Endothelial cell of umbilical vein (primary cell): ENCODE measurements around the gene CDCA3.

Experiments used
- CTCF ChIP-seq, 2 donors: IDR thresholded peaks; 1 replicate in 1 of 2; 2 replicates in 1 of 2; pipeline ENCODE4 v1.5.1; 2011; ENCODE audit warnings: low read length in 2 of 2, mild to moderate bottlenecking in 2 of 2, moderate library complexity in 2 of 2, control low read depth in 1 of 2, inconsistent platforms in 1 of 2, low read depth in 1 of 2; ENCODE audit not compliant: insufficient read depth in 1 of 2; ENCODE audit errors: extremely low read depth in 1 of 2
- EZH2 ChIP-seq: IDR thresholded peaks from 2 replicates; pipeline ENCODE4 v1.6.1; 2012; ENCODE audit warnings: borderline replicate concordance, low read depth, mild to moderate bottlenecking, moderate library complexity, low read length, inconsistent platforms; ENCODE audit not compliant: severe bottlenecking
- MYC ChIP-seq: IDR thresholded peaks from one replicate; pipeline ENCODE4 v1.6.1; 2011; ENCODE audit warnings: mild to moderate bottlenecking, low read depth, low read length

DNA sequence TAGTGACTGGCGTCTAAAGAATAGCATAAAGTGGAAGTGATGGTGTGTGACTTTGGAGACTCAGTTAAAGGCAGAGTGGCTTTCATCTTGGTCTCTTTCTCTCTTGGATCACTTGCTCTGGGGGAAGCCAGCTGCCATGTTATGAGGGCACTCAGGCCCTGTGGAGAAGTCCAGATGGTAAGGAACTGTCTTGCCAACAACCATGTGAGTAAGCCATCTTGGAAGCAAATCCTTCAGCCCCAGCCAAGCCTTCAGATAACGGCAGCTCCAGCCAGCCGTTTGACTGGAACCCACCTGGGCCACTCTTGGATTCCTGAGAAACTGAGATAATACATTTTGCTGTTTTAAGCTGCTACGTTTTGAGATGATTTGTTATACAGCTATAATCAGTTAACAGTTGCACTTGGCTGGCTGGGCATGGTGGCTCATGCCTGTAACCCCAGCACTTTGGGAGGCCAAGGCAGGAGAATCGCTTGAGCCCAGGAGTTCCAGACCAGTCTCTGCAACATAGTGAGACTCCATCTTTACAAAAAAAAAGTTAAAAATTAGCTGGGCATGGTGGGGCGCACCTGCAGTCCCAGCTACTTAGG lies 45.9 kb upstream of the CDCA3 start:
- TF ChIP-seq CTCF (IDR thresholded peaks at IDR 0.05; ENCODE audit: extremely low read depth in 1 of 2, insufficient read depth in 1 of 2, low read depth in 1 of 2, low read length in 2 of 2) (no peak), EZH2 (no peak), MYC (no peak)
